Measurements from ENCODE around the gene SH3RF3. TPM values are rescaled to one million over a fixed set of nuclear protein-coding genes. Genes with fewer than 3 reads are reported as not detected.
A peak's percentile ranks its signal among the peaks of the same experiment; 100 is the strongest.

SH3RF3 gene
- total and polyA plus RNA-seq, 9 of the 15 experiments (the other 6 are each of a cell fraction or from before 2014, with no cell fraction given) = 0.02 TPM; not detected in 8

DNA sequence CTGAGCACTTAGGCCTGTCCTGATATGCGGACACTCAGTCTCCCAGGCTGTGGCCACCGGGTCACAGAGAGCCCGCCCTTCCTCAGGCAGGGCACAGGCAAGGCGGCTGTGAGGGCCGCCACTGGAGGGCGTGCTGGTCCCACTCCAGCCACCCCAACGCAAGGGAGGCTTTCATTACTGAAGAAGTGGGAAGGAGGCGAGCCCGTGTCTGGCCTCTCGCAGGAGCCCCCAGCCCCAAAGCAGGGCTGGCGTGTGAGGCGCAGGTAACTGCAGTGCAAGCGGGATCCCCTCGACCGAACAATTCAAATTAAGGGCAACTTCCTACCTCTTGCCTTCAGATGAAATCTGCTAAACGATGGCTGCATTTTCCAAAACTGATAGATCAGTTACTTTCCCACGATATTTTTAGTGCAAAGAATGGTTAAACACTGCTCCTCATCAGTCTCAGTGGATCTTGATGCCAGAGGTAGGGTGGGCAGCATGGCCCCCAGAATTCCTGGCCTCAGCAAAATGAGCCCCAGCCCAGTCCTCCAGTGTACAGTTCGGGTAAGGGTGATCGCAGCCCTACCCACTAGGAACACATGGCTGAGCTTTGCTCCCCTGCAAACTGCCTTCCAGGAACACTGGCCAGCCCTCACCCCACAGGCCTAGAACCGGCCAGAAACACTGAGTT lies 387.6 kb downstream of the SH3RF3 start:
- Histone ChIP-seq H4K20me1 (replicated peaks; ENCODE audit: control insufficient read depth, insufficient read depth, low read length) (peaks cover 4% of the 10 kb centered on the region), H3K27ac (ENCODE audit: extremely low read depth, low read depth, low read length) (no peak overlapping the region), H3K27me3 (ENCODE audit: control insufficient read depth in 2 of 2, insufficient read depth in 2 of 2, low read length in 2 of 2) (peaks cover 5 to 26% of the 10 kb centered on the region in 2 experiments; a peak in 4 of 5 replicates), H3K4me3 (no peak overlapping the region), H2AFZ (ENCODE audit: low read depth, low read length) (no peak overlapping the region), H3K79me2 (ENCODE audit: control insufficient read depth, insufficient read depth, low read length) (no peaks in the 10 kb centered on the region), H3K9ac (ENCODE audit: insufficient read depth in 1 of 2, low read depth in 2 of 2, low read length in 2 of 2) (no peak overlapping the region), H3K36me3 (ENCODE audit: control insufficient read depth, insufficient read depth, low read length) (no peaks in the 10 kb centered on the region), H3K4me2 (ENCODE audit: insufficient read depth, low read length) (no peak overlapping the region), H3K4me1 (replicated peaks in 1 of 2; ENCODE audit: control insufficient read depth in 2 of 2, insufficient read depth in 2 of 2, low read length in 2 of 2) (peaks cover 0 to 6% of the 10 kb centered on the region in 2 experiments; a peak in 1 of 5 replicates), H3K9me1 (ENCODE audit: control insufficient read depth, insufficient read depth, low read length) (no peaks in the 10 kb centered on the region), H3K9me3 (replicated peaks; ENCODE audit: control insufficient read depth, insufficient read depth, low read depth, low read length) (no peaks in the 10 kb centered on the region)
- WGBS (ENCODE audit: insufficient coverage, low coverage, missing lambda C conversion rate) = under 1% methylated on average over 19 of the region's 20 CpGs
- POLR2A ChIA-PET = interaction anchor here (0.7 kb wide), 1 partner anchor 92 kb away, joined by 3 read pairs; no protein-coding TSS in a partner anchor
- intact Hi-C loops (cut with micrococcal nuclease) = no loop called here
- ATAC-seq = peak; percentile 99
- CTCF ChIA-PET (ENCODE audit: low intra/inter-chr PET ratio) = no interaction called here
- FAIRE-seq = peak; percentile 19
- no TSS peak for BruUV-seq (replicated peaks)
- peak; percentile 60 to 79 (median 74) for DNase-seq (ENCODE audit: extremely low read depth in 1 of 4, low spot score in 3 of 4)
- in situ Hi-C loops (cut with MboI) = no loop called here
- peak; percentile 61 to 73 for TF ChIP-seq RAD21 (CRISPR knock-in tag; conservative IDR thresholded peaks at IDR 0.05 in 1 of 2, IDR thresholded peaks at IDR 0.05 in 1 of 2)
- TF ChIP-seq SOX6 (IDR thresholded peaks at IDR 0.05) = no peak
- TF ChIP-seq YY1 (IDR thresholded peaks at IDR 0.05; ENCODE audit: borderline replicate concordance in 1 of 3, control insufficient read depth in 1 of 3, extremely low read depth in 1 of 3, insufficient read depth in 3 of 3, insufficient read length in 1 of 3, insufficient replicate concordance in 2 of 3, low read depth in 1 of 3, low read length in 2 of 3) = peak in 1 of 3 experiments; percentile 16
- no peak for TF ChIP-seq MAFK (IDR thresholded peaks at IDR 0.05; ENCODE audit: low read length)
- TF ChIP-seq, protein P1, sequence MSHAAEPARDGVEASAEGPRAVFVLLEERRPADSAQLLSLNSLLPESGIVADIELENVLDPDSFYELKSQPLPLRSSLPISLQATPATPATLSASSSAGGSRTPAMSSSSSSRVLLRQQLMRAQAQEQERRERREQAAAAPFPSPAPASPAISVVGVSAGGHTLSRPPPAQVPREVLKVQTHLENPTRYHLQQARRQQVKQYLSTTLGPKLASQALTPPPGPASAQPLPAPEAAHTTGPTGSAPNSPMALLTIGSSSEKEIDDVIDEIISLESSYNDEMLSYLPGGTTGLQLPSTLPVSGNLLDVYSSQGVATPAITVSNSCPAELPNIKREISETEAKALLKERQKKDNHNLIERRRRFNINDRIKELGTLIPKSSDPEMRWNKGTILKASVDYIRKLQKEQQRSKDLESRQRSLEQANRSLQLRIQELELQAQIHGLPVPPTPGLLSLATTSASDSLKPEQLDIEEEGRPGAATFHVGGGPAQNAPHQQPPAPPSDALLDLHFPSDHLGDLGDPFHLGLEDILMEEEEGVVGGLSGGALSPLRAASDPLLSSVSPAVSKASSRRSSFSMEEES (CRISPR knock-in tag; IDR thresholded peaks at IDR 0.05) = no peak
- no peak for TF ChIP-seq ZBTB7A (IDR thresholded peaks at IDR 0.05; ENCODE audit: borderline replicate concordance, control insufficient read depth, low read depth, low read length)
- no peak for TF ChIP-seq TEAD2 (tag; IDR thresholded peaks at IDR 0.05)
- no peak for TF ChIP-seq ZNF79 (CRISPR knock-in tag; IDR thresholded peaks at IDR 0.05; ENCODE audit: low read depth)
- TF ChIP-seq ZZZ3 (IDR thresholded peaks at IDR 0.05) = no peak
- TF ChIP-seq, protein P2, sequence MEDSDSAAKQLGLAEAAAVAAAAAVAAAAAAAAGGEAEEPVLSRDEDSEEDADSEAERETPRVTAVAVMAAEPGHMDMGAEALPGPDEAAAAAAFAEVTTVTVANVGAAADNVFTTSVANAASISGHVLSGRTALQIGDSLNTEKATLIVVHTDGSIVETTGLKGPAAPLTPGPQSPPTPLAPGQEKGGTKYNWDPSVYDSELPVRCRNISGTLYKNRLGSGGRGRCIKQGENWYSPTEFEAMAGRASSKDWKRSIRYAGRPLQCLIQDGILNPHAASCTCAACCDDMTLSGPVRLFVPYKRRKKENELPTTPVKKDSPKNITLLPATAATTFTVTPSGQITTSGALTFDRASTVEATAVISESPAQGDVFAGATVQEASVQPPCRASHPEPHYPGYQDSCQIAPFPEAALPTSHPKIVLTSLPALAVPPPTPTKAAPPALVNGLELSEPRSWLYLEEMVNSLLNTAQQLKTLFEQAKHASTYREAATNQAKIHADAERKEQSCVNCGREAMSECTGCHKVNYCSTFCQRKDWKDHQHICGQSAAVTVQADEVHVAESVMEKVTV (CRISPR knock-in tag; IDR thresholded peaks at IDR 0.05) = 0 out of 2 replicates have a peak, but pooled peaks have one; percentile 36
- TF ChIP-seq JUNB (CRISPR knock-in tag; conservative IDR thresholded peaks at IDR 0.05) = no peak
- TF ChIP-seq NR3C1 (CRISPR knock-in tag; IDR thresholded peaks at IDR 0.05) = no peak
- TF ChIP-seq, protein P3, sequence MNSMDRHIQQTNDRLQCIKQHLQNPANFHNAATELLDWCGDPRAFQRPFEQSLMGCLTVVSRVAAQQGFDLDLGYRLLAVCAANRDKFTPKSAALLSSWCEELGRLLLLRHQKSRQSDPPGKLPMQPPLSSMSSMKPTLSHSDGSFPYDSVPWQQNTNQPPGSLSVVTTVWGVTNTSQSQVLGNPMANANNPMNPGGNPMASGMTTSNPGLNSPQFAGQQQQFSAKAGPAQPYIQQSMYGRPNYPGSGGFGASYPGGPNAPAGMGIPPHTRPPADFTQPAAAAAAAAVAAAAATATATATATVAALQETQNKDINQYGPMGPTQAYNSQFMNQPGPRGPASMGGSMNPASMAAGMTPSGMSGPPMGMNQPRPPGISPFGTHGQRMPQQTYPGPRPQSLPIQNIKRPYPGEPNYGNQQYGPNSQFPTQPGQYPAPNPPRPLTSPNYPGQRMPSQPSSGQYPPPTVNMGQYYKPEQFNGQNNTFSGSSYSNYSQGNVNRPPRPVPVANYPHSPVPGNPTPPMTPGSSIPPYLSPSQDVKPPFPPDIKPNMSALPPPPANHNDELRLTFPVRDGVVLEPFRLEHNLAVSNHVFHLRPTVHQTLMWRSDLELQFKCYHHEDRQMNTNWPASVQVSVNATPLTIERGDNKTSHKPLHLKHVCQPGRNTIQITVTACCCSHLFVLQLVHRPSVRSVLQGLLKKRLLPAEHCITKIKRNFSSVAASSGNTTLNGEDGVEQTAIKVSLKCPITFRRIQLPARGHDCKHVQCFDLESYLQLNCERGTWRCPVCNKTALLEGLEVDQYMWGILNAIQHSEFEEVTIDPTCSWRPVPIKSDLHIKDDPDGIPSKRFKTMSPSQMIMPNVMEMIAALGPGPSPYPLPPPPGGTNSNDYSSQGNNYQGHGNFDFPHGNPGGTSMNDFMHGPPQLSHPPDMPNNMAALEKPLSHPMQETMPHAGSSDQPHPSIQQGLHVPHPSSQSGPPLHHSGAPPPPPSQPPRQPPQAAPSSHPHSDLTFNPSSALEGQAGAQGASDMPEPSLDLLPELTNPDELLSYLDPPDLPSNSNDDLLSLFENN (IDR thresholded peaks at IDR 0.05; ENCODE audit: low read depth in 2 of 2, low read length in 2 of 2) = no peak
- no peak for TF ChIP-seq ZNF212 (CRISPR knock-in tag; IDR thresholded peaks at IDR 0.05)
